ENCODE results near the gene EXT2. TPM values are rescaled to one million over a fixed set of nuclear protein-coding genes. Genes with fewer than 3 reads are reported as not detected.

The EXT2 gene
- total RNA-seq, 1 donor from 2014 or later: 78.6 TPM

DNA sequence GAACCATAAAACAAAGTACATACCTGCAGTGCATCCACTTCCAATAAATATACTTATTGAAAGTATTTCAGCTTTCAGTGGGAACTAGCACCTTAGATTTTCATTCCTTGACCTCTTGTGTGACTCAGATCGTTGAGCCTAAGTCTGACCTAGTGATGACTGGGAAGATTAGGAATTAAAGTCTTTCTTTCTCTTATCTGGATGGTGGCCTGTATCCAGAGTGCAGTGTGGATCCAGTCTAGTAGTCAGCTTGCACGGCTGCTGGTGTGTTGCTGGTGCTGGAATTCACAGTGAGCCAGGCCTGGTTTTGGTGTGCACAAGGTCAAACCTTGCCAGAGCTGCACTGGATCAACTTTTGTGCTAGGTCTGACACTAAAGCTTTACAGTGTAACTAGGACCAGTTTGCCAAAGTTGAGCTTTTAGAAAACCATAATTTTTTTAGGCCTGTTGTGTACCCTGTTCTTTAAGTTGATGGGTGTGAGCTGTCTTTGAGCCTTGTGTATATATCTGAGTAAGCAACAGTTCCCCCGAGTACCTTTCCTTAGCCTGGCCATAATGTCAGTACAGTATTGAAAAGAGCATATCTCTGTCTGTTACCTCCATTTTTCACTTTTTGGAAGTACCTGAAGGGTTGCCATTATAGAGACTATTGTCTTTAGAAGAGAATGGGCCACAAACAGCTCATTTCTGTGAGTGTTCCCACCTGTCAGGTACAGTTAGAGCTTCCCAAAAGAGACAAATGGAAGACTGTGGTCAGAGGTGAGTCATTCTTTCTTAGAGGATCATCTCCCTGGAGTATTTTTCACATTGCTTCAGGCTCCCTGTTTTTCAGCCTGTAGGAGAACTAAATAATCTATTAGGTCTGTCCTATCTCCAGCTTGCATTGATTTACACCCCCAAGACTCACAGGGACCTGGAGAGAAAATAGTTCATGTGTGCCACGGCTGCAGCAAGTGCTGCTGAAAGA is 124.6 kb downstream of the EXT2 start:
- Histone ChIP-seq H3K36me3 (no peaks in the 10 kb centered on the region), H3K4me3 (no peak overlapping the region), H3K27me3 (no peaks in the 10 kb centered on the region), H3K9me3 (no peaks in the 10 kb centered on the region), H3K4me1 (no peaks in the 10 kb centered on the region), H3K27ac (no peak overlapping the region)
- intact Hi-C loops (cut with DNase I): no loop called here
- TF ChIP-seq POLR2A (IDR thresholded peaks at IDR 0.05) (no peak), POLR2AphosphoS5 (IDR thresholded peaks at IDR 0.05; ENCODE audit: insufficient read depth in 1 of 2, low read depth in 1 of 2) (no peak)
- TF ChIP-seq, protein P1, sequence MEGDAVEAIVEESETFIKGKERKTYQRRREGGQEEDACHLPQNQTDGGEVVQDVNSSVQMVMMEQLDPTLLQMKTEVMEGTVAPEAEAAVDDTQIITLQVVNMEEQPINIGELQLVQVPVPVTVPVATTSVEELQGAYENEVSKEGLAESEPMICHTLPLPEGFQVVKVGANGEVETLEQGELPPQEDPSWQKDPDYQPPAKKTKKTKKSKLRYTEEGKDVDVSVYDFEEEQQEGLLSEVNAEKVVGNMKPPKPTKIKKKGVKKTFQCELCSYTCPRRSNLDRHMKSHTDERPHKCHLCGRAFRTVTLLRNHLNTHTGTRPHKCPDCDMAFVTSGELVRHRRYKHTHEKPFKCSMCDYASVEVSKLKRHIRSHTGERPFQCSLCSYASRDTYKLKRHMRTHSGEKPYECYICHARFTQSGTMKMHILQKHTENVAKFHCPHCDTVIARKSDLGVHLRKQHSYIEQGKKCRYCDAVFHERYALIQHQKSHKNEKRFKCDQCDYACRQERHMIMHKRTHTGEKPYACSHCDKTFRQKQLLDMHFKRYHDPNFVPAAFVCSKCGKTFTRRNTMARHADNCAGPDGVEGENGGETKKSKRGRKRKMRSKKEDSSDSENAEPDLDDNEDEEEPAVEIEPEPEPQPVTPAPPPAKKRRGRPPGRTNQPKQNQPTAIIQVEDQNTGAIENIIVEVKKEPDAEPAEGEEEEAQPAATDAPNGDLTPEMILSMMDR (IDR thresholded peaks at IDR 0.05): no peak
- no peak for DNase-seq (ENCODE audit: extremely low spot score in 2 of 2)

DNA sequence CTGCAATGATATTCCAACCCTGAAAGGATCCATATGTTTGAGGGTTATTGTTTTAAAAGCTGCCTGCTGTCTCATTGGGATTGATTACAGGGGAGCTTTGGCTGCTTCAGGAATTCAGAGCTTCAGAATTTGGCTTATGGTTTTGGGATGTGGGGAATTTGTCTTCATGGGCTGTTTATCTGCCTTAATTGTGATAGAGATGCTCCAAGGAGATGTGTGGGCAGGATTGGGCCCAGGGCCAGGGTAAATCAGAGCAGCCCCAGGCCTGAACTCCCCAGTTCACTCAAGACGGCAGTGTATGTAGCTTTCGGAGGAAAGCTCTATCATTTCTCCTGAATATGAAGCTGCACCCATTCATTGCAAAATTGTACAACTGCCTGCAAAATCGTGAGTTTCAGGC is 126.0 kb downstream of the EXT2 start:
- no peaks in the 10 kb centered on the region for H3K27me3 ChIP-seq
- H3K27ac ChIP-seq: no peak overlapping the region
- intact Hi-C loops (cut with DNase I): no loop called here
- H3K9me3 ChIP-seq: no peaks in the 10 kb centered on the region
- no peak for TF ChIP-seq POLR2AphosphoS5 (IDR thresholded peaks at IDR 0.05; ENCODE audit: insufficient read depth in 1 of 2, low read depth in 1 of 2)
- H3K4me1 ChIP-seq: no peaks in the 10 kb centered on the region
- H3K4me3 ChIP-seq: no peak overlapping the region
- H3K36me3 ChIP-seq: no peaks in the 10 kb centered on the region
- DNase-seq (ENCODE audit: extremely low spot score in 2 of 2): no peak

DNA sequence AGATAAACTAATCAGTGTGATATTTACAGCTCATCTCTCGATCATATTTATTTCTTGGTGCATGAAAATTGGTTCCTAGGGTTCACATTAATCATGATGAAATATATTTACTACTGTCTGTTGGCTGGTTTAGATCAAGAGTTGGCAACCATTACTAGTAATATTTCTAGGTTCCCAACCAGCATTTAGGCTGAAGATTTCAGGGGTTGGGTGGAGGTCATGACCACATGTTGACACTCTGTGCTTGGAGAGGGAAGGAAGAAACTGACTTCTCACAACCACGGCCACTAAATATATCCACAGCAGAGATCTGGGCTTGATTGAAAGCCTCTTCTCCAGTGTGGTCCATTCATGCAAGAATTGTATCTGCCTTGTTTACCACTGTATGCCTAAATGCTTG is 126.5 kb downstream of the EXT2 start:
- intact Hi-C loops (cut with DNase I): no loop called here
- no peaks in the 10 kb centered on the region for H3K36me3 ChIP-seq
- no peak overlapping the region for H3K4me3 ChIP-seq
- H3K27me3 ChIP-seq: no peaks in the 10 kb centered on the region
- no peaks in the 10 kb centered on the region for H3K4me1 ChIP-seq
- no peak for TF ChIP-seq POLR2AphosphoS5 (IDR thresholded peaks at IDR 0.05; ENCODE audit: insufficient read depth in 1 of 2, low read depth in 1 of 2)
- no peak for TF ChIP-seq POLR2A (IDR thresholded peaks at IDR 0.05)
- TF ChIP-seq, protein P1 (IDR thresholded peaks at IDR 0.05): no peak
- H3K9me3 ChIP-seq: no peaks in the 10 kb centered on the region
- H3K27ac ChIP-seq: no peak overlapping the region
- DNase-seq (ENCODE audit: extremely low spot score in 2 of 2): no peak

DNA sequence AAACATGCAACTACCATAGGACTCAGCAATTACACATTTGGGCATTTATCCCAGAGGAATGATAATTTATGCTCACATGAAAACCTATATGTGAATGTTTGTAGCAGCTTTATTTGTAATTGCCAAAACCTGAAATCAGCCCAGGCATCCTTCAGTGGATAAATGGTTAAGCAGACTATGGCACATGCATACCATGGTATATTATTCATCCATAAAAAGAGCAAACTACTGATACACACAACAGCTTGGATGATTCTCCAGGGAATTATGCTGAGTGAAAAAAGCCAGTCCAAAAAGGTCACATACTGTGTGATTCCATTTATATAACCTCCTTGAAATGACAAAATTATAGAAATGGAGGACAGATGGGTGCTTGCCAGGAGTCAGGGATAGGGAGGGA is 127.8 kb downstream of the EXT2 start:
- no peaks in the 10 kb centered on the region for H3K27me3 ChIP-seq
- H3K4me3 ChIP-seq: no peak overlapping the region
- H3K4me1 ChIP-seq: no peaks in the 10 kb centered on the region
- TF ChIP-seq, protein P1 (IDR thresholded peaks at IDR 0.05): no peak
- TF ChIP-seq POLR2AphosphoS5 (IDR thresholded peaks at IDR 0.05; ENCODE audit: insufficient read depth in 1 of 2, low read depth in 1 of 2): no peak
- TF ChIP-seq POLR2A (IDR thresholded peaks at IDR 0.05): no peak
- DNase-seq (ENCODE audit: extremely low spot score in 2 of 2): no peak
- intact Hi-C loops (cut with DNase I): no loop called here
- no peak overlapping the region for H3K27ac ChIP-seq
- H3K36me3 ChIP-seq: no peaks in the 10 kb centered on the region
- no peaks in the 10 kb centered on the region for H3K9me3 ChIP-seq

DNA sequence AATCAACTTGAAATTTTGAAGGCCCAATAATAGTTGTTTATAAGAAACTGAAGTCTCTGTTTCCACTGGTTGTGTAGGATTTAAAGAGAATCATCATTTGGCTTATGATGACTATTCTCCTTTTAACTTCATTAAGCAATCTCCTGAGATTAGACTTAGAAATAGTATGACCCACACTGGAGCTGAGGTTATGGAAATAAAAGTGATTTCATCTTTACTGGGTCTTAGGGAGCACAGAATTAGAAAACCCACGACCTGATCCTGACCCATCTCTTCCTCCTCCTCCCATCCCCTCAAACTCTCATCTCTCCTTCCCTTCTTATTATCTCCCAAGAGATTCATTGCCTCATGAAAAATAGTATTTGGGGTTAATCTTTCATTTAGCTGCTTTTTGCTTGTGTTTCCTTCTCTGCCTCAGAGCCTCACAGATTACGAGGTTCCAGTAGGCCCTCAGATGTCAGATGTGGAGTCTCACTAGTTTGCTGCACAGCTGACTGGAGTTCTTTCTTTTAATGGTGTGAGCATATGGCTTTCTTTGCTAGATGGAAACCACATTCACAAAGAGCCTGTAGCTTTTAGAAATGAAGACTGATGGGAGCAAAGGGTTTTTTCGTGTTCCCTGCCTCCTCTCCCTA is 129.5 kb downstream of the EXT2 start:
- Histone ChIP-seq H3K4me3 (no peak overlapping the region), H3K4me1 (peaks cover 5% of the 10 kb centered on the region), H3K9me3 (no peaks in the 10 kb centered on the region), H3K27ac (no peak overlapping the region), H3K36me3 (no peaks in the 10 kb centered on the region), H3K27me3 (no peaks in the 10 kb centered on the region)
- DNase-seq (ENCODE audit: extremely low spot score in 2 of 2): no peak
- no peak for TF ChIP-seq POLR2AphosphoS5 (IDR thresholded peaks at IDR 0.05; ENCODE audit: insufficient read depth in 1 of 2, low read depth in 1 of 2)
- no peak for TF ChIP-seq POLR2A (IDR thresholded peaks at IDR 0.05)
- TF ChIP-seq, protein P1 (IDR thresholded peaks at IDR 0.05): no peak
- intact Hi-C loops (cut with DNase I): no loop called here
